Neural cell (in vitro differentiated cells): Measurements from ENCODE around the gene CPLX1.

Experiments
- CTCF ChIP-seq: fragments of 450-650 bp; IDR thresholded peaks from 2 replicates; pipeline ENCODE4 v1.5.1; 2014; ENCODE audit warnings: antibody characterized with exemption, mild to moderate bottlenecking, moderate library complexity; ENCODE audit not compliant: poor library complexity, severe bottlenecking
- EP300 ChIP-seq: fragments of 450-650 bp; conservative IDR thresholded peaks from 2 replicates; pipeline ENCODE4 v1.6.1; 2014; ENCODE audit warnings: antibody characterized with exemption, mild to moderate bottlenecking, moderate library complexity; ENCODE audit not compliant: poor library complexity, severe bottlenecking
- EZH2 ChIP-seq: fragments of 200-600, 300-800 bp; shearing (Covaris generic), sonication (generic); IDR thresholded peaks from 2 replicates; pipeline ENCODE4 v1.6.1; 2014; ENCODE audit warnings: antibody characterized with exemption, low read length, borderline replicate concordance, mild to moderate bottlenecking; ENCODE audit not compliant: insufficient read depth, poor library complexity, severe bottlenecking
- MXI1 ChIP-seq: fragments of 450-650 bp; conservative IDR thresholded peaks from 2 replicates; pipeline ENCODE4 v1.6.1; 2014; ENCODE audit warnings: antibody characterized with exemption, mild to moderate bottlenecking; ENCODE audit not compliant: poor library complexity, severe bottlenecking
- POLR2AphosphoS5 ChIP-seq: IDR thresholded peaks from 2 replicates; pipeline ENCODE4 v1.6.1; 2012
- RAD21 ChIP-seq: fragments of 450-650 bp; conservative IDR thresholded peaks from 2 replicates; pipeline ENCODE4 v1.6.1; 2014; ENCODE audit warnings: antibody characterized with exemption, mild to moderate bottlenecking, moderate library complexity
- SMC3 ChIP-seq: fragments of 450-650 bp; conservative IDR thresholded peaks from 2 replicates; pipeline ENCODE4 v1.6.1; 2014; ENCODE audit warnings: antibody characterized with exemption, mild to moderate bottlenecking, moderate library complexity; ENCODE audit not compliant: poor library complexity
- TF ChIP-seq, protein P1 (sequence below): IDR thresholded peaks from 2 replicates; pipeline ENCODE4 v1.6.1; 2012; ENCODE audit warnings: borderline replicate concordance

DNA sequence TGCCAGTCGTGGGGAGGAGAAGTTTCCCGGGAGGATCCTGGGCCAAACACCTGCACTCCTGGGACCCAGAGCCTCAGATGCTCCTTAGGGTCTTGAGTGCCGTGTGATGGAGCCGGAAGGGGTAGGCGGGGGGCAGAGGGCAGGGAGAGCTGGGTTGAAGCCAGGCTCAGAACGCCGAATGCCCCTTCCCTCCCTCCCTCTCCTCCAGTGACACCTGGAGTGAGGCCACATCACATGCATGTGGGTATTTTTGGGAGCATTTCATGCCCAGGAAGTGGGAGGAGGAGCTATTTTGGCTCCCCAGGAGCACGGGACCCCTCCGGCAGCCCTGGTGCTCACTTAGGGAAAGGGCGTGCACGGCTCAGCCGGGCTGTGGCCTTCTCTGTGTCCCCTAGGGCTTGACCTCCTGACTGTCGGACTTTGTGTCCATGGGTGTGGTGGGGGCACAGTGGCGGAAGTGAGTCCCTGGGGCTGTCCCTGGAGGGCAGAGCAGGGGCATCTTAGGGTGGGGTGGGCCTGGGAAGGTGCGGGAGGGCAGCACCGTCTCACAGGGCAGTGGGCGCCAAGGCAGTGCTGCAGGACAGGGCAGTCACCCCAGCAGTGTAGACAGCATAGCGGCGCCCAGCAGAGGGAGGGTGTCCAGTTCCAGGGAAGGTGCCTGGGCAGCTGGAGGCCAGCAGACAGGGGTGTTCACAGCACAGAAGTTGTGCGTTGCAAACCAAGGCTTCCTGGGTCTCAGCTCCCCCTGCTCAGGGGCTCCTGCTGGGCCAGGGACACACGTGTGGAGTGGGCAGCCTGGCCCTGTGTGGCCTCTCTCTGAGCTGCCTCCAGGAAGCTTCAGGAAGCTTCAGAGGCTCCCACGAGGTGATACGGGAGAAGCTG, 4.9 kb upstream of the CPLX1 start:
- no peak for TF ChIP-seq POLR2AphosphoS5
- no peak for TF ChIP-seq CTCF
- no peak for TF ChIP-seq MXI1
- no peak for TF ChIP-seq RAD21
- TF ChIP-seq EZH2, result no peak
- no peak for TF ChIP-seq SMC3
- TF ChIP-seq, protein P1, sequence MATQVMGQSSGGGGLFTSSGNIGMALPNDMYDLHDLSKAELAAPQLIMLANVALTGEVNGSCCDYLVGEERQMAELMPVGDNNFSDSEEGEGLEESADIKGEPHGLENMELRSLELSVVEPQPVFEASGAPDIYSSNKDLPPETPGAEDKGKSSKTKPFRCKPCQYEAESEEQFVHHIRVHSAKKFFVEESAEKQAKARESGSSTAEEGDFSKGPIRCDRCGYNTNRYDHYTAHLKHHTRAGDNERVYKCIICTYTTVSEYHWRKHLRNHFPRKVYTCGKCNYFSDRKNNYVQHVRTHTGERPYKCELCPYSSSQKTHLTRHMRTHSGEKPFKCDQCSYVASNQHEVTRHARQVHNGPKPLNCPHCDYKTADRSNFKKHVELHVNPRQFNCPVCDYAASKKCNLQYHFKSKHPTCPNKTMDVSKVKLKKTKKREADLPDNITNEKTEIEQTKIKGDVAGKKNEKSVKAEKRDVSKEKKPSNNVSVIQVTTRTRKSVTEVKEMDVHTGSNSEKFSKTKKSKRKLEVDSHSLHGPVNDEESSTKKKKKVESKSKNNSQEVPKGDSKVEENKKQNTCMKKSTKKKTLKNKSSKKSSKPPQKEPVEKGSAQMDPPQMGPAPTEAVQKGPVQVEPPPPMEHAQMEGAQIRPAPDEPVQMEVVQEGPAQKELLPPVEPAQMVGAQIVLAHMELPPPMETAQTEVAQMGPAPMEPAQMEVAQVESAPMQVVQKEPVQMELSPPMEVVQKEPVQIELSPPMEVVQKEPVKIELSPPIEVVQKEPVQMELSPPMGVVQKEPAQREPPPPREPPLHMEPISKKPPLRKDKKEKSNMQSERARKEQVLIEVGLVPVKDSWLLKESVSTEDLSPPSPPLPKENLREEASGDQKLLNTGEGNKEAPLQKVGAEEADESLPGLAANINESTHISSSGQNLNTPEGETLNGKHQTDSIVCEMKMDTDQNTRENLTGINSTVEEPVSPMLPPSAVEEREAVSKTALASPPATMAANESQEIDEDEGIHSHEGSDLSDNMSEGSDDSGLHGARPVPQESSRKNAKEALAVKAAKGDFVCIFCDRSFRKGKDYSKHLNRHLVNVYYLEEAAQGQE, result no peak
- TF ChIP-seq EP300, result no peak
